Esophagus squamous epithelium (tissue), 4 donors: ENCODE results near the gene GULP1.

Experiments
- POLR2A ChIP-seq, 4 donors: fragments of 450-650 bp; IDR thresholded peaks; one replicate each; pipeline ENCODE4 v1.6.1; 2017; ENCODE audit warnings: antibody characterized with exemption in 4 of 4, mild to moderate bottlenecking in 4 of 4, moderate library complexity in 3 of 4
- TF ChIP-seq, protein P1 (sequence below), 6 experiments: fragments of 450-650 bp in 4 of 6; fragments of 200-600 bp in 2 of 6; sonication (generic) in 2 of 6; IDR thresholded peaks; one replicate each; pipeline ENCODE4 v1.5.1; 2016 to 2019; ENCODE audit warnings: antibody characterized with exemption in 6 of 6, mild to moderate bottlenecking in 4 of 6, moderate library complexity in 4 of 6

DNA sequence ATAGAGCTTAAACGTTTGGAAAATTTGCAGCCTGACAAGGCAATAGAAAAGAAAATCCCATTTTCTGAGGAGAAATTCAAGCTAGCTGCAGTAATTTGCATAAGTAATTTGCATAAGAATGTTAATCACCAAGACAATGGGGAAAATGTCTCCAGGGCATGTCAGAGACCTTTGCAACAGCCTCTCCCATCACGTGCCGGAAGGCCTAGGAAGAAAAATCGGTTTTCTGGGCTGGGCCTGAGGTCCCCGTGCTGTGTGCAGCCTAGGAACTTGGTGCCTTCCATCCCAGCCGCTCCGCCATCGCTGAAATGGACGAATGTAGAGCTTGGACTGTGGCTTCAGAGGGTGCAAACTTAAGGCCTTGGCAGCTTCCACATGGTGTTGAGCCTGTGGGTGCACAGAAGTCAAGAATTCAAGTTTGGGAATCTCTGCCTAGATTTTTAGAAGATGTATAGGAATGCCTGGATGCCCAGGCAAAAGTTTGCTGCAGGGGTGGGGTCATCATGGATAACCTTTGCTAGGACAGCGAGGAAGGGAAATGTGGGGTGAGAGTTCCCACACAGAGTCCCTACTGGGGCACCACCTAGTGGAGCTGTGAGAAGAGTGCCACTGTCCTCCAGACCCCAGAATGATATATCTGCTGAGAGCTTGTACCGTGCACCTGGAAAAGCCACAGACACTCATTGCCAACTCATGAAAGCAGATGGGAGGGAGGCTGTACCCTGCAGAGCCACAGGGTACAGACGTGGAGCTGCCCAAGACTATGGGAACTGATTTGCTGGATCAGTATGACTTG, 164.6 kb downstream of the GULP1 start:
- TF ChIP-seq, protein P1, sequence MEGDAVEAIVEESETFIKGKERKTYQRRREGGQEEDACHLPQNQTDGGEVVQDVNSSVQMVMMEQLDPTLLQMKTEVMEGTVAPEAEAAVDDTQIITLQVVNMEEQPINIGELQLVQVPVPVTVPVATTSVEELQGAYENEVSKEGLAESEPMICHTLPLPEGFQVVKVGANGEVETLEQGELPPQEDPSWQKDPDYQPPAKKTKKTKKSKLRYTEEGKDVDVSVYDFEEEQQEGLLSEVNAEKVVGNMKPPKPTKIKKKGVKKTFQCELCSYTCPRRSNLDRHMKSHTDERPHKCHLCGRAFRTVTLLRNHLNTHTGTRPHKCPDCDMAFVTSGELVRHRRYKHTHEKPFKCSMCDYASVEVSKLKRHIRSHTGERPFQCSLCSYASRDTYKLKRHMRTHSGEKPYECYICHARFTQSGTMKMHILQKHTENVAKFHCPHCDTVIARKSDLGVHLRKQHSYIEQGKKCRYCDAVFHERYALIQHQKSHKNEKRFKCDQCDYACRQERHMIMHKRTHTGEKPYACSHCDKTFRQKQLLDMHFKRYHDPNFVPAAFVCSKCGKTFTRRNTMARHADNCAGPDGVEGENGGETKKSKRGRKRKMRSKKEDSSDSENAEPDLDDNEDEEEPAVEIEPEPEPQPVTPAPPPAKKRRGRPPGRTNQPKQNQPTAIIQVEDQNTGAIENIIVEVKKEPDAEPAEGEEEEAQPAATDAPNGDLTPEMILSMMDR (IDR thresholded peaks at IDR 0.05): no peak
- TF ChIP-seq POLR2A (IDR thresholded peaks at IDR 0.05): no peak
